Activated CD4-positive, CD25-positive, alpha-beta regulatory T cell treated with anti-CD3 and anti-CD28 coated beads, Interleukin-2, amount 50 U/mL, for 24 hours (primary cell): ENCODE measurements around the gene CPED1.
"Not testable (repeated sequence)": the region's sequence is repeated elsewhere in the genome, so short reads cannot be mapped to it uniquely, and the experiment has no call there.

Source experiments
- ATAC-seq, 2 donors: fragments of 150-1000 bp; cut with Tn5 transposase; one replicate each; pipeline ENCODE4 v1.10.0; 2021; ENCODE audit warnings: mild to moderate bottlenecking in 1 of 2, moderate library complexity in 1 of 2

Gene CPED1

DNA sequence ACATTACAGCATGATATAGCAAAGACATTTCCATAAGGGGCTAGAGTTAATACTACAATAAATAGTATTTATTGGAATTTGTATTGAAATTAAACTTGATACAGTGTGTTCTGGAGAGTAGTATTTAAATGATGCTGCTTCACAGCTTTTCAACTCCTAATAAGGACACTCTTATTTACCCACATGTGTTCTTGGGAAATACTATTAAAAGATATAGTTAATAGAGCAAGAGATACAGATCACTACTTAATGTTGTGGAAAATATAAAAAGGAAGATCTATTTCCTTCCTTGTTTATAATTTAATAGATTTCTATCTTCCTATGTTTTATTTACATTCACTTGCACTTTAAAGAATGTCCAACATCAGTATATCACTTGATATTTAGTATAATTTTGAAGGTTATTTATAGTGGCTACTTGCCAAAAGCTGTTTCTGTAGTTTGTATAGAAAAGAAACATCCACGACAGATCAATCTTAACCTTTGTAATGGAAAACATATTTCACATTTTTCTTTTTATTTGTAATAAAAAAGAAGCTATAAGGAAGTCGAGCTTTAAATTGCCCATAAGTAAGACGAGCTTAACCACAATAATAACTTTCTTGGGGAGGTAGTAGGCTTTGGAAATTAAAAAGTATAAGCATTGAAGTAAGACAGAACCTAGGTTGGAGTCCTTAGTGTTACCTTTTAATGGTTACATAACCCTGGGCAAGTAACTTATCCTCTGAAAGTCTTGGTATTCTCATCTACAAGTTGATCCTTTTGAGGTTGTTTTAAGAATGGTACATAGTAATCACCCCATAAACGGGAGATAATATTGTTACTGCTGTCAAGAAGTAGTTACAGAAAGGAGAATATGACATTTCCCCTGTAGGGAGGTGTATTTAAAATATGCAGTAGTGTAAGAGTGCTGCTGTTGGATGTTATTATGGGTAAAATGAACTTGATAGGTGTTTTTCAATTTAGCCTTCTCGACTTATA, 32.8 kb downstream of the CPED1 start:
- ATAC-seq = no peak

GRCh38 chr7:121023194-121023593, 34.7 kb downstream of the CPED1 start:
- no peak for ATAC-seq

- ATAC-seq = no peak
These were observed 35.4 kb downstream of the CPED1 start for GRCh38 chr7:121023683-121024511.

DNA sequence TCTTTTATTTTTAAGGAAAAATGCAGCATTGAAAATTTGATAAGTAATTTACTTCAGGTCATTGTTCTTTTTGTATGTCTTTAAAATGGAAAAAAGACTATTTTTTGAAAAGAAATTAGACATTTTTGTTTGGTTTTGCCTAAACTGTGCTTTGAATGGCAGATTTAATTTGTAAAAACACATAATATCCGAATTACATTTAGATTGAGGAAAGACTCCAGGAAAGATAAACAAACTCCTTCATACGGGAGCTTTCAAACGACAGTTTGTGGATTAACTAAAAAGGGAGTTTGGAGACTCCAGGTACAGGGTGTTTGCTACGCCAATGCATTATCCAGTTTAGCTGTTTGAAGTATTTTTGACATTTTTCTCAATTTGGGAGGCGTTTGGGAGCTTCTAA, 36.1 kb downstream of the CPED1 start:
- no peak for ATAC-seq

DNA sequence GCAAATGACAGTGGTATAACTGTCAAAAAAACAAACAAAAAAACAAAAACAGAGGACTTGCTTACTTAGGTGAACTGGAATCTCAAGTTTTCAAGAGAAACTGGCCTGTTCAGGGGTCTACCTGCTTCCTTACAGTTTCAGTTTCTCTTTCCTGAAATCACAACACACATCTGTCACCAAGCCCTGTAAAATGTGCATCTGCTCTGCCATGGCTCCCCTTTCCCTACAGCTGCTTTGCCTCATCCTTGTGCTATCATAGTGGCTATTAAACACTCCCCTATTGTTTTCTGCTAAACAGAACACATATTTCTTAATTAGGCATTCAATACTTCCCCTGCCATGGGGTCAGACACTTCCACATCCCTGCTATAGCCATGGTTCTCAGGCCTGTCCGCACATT, 37.6 kb downstream of the CPED1 start:
- no peak for ATAC-seq

GRCh38 chr7:121026577-121027111, 38.1 kb downstream of the CPED1 start:
- no peak for ATAC-seq

DNA sequence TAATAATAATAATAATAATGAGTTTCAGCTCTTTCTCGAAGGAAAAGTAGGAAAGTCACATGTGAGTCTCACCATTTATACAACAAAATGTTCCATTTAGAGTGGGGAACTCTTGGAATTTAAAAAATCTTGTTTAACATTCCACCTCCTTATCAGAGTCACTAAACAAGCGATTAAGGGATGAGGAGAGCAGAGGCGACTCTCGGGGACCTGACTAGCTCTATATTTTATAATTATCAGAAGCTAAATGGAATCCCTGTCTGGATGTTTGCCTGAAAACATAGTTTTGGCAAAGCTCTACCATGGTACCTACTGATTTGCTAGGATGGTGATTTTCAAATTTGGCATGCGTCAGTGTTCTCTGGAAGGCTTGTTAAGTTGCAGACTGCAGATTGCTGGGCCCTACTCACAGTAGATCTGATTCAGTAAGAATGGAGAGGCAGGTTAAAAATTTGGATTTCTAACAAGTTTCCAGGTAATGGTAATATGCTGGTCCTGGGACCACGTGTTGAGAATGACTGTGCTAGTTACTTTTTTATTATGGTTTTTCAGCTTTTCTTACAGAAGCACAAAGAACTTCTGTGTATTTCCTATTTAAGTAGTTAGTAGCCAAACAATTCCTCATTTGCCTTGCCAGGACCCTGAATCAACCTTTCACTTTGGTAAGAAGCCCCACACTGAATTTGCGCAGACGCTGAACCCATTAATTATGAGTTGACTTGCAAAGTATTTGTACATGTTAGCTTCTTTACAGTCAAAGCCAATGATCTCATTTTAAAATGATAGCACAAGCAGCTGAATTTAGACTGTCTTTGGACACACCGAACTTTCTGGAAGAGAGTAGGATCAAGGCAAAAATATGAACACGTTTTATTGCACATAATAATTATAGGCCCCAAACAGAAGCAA, 39.5 kb downstream of the CPED1 start:
- no peak for ATAC-seq

DNA sequence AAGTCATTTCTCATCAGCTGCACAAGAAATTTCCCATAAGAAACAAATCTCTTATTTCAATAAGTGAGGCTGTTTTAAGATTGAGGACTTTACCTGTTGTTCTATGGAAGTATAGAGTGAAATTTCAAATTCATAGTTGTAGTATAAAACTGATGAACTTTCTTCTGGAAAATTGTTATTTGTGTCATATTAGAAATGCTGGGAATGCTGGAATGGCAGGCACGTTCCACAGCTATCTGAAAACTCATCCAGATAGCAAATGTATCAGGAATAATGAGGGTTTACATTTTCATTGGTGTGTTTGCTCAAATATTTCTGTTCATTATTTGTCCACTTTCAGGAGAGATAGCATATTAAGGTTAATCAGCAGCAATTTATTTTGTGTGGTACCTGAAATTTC, 40.8 kb downstream of the CPED1 start:
- no peak for ATAC-seq

- no peak for ATAC-seq
These were observed 41.8 kb downstream of the CPED1 start for GRCh38 chr7:121030308-121030707.

GRCh38 chr7:121032645-121033460, 44.3 kb downstream of the CPED1 start:
- ATAC-seq = no peak

- ATAC-seq = no peak
These were observed 46.4 kb downstream of the CPED1 start for GRCh38 chr7:121034929-121035328.

DNA sequence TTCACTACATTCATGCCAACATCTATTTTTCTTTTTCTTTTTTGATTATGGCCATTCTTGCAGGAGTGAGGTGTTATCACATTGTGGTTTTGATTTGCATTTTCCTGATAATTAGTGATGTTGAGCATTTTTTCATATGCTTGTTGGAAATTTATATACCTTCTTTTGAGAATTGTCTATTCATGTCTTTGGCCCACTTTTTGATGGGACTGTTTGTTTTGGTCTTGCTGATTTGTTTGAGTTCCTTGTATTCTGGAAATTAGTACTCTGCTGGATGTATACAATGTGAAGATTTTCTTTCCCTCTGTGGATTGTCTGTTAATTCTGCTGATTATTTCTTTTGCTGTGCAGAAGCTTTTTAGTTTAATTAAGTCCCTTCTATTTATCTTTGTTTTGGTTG, 48.3 kb downstream of the CPED1 start:
- not testable (repeated sequence) for ATAC-seq

DNA sequence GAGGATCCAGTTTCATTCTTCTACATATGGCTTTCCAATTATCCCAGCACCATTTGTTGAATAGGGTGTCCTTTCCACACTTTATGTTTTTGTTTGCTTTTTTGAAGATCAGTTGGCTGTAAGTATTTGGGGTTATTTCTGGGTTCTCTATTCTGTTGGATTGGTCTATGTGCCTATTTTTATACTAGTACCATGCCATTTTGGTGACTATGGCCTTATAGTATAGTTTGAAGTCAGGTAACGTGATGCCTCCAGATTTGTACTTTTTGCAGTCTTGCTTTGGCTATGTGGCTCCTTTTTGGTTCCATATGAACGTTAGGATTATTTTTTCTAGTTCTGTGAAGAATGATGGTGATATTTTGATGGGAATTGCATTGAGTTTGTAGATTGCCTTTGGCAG, 48.8 kb downstream of the CPED1 start:
- ATAC-seq = not testable (repeated sequence)

- ATAC-seq = no peak
These were observed 49.6 kb downstream of the CPED1 start for GRCh38 chr7:121037957-121038716.

- no peak for ATAC-seq
These were observed 50.4 kb downstream of the CPED1 start for GRCh38 chr7:121038717-121039509.

- ATAC-seq = no peak
These were observed 51.0 kb downstream of the CPED1 start for GRCh38 chr7:121039510-121039822.

DNA sequence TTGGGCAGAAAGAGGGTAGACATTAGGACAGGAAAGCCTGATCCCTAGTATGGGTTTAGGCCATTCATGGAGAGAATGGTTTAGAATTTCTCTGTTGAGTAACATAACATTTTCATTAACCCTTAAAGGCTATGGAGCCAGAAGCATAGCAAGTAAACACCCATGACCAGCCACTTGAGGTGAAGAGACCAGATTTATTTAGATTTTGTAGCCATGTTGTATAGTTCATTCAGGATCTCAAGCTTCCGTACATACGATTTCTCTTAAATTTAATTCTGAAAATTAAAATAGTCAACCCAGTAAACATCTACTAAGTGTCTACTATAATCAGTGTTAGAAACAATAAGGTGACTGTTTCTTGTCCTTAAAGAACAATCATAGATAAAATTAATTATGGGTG, 51.5 kb downstream of the CPED1 start:
- ATAC-seq = no peak

GRCh38 chr7:121041516-121042148, 53.1 kb downstream of the CPED1 start:
- ATAC-seq = no peak

GRCh38 chr7:121042195-121042594, 53.7 kb downstream of the CPED1 start:
- no peak for ATAC-seq
